ENCODE data around the gene PLA2G4F.

- no peak for TF ChIP-seq CTCF (conservative IDR thresholded peaks at IDR 0.05 in 1 of 2, IDR thresholded peaks at IDR 0.05 in 1 of 2; ENCODE audit: extremely low read depth in 1 of 2, insufficient read depth in 1 of 2, low read depth in 1 of 2, low read length in 2 of 2)
- TF ChIP-seq EZH2 (IDR thresholded peaks at IDR 0.05; ENCODE audit: borderline replicate concordance, low read length) = no peak
These were observed 33.9 kb upstream of the PLA2G4F start for GRCh38 chr15:42190370-42190769.

Data from mammary epithelial cell (primary cell).